ENCODE data around the gene ACBD4. TPM values are rescaled to one million over a fixed set of nuclear protein-coding genes. Genes with fewer than 3 reads are reported as not detected.

The ACBD4 gene
- total and polyA plus RNA-seq, 7 experiments from 2014 or later: 12.3 to 59.5 (median 19.8) TPM

DNA sequence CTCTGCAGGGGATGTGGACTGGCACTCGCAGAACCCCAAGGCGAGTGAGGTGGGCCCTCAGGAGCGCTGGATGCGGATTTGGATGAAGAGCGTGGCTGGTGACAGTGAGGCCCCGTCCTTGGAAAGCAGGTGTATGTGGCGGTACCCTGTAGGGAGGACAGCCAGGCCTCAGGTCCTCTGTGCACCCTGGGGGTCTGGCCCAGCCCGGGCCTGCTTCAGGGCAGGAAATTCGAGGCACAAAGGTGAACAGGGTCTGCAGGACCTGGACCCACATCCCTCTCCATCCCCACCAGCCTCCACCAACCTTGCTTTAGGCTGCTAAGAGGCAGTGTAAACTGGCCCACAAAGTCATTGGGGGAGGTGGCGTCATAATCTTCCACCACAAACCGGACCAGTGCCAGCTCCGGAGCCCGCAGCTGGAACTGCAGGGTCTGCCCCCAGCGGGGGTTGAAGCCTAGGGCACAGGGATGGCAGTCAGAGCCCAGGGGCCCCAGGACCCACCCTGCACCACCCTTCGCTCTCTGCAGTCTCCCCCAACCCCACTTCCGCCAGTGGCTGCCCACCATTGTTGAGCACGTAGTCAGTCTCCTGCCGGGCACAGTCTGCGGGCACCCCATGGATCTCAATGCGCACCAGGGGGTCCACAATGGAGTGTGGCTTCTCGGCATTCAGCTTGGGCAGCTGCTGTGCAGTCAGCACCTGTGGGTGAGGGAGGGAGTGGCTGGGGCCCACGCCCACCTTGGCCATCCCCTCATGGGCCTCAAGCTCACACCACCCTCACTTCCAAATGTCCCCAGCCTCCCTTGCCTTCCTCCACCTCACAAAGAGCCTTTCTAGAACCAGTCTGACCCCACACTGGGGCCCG is 22.7 kb upstream of the ACBD4 start:
- POLR2A ChIA-PET: no interaction called here
- peaks cover 0 to 12% (median 0%) of the 10 kb centered on the region in 3 experiments for H3K36me3 ChIP-seq (ENCODE audit: control insufficient read depth in 2 of 3, insufficient read depth in 3 of 3, low read length in 3 of 3)
- H3K27ac ChIP-seq (ENCODE audit: low read depth, low read length): no peak overlapping the region
- Mint-ChIP-seq H3K27me3 (no peaks in the 10 kb centered on the region), H3K36me3 (peaks cover 0 to 4% (median 1%) of the 10 kb centered on the region in 5 donors), H3K4me1 (no peaks in the 10 kb centered on the region), H3K9me3 (no peaks in the 10 kb centered on the region), H3K27ac (no peak overlapping the region), H3K4me3 (no peak overlapping the region)
- no peaks in the 10 kb centered on the region for H3K4me1 ChIP-seq (ENCODE audit: control insufficient read depth in 2 of 2, insufficient read depth in 2 of 2, low read length in 2 of 2)
- CTCF ChIA-PET: no interaction called here
- no peak for DNase-seq
- no peaks in the 10 kb centered on the region for H3K9me3 ChIP-seq (ENCODE audit: control insufficient read depth in 2 of 3, low read length in 3 of 3)
- H3K4me3 ChIP-seq (ENCODE audit: low read length): no peak overlapping the region
- intact Hi-C loops (cut with micrococcal nuclease): no loop called here
- no peaks in the 10 kb centered on the region for H3K27me3 ChIP-seq (ENCODE audit: control insufficient read depth in 2 of 2, insufficient read depth in 2 of 2, low read length in 2 of 2)
- no peak for ATAC-seq

DNA sequence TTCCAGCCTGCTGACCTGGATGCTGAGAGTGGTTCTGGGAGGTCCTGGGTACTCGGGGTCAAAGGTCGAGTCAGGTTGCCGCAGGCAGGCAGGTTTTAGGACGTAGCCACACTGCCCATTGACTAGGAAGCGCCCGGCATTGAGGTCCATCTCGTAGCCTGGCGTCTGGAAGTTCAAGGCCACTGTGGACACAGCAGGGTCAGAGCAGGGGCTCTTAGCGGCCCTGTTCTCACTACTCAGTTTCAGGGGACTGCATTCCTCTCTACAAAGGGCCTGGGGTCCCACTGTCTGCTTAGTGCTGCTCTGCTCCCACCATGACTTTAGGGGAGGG is 22.1 kb upstream of the ACBD4 start:
- Histone ChIP-seq H3K36me3 (ENCODE audit: control insufficient read depth in 2 of 3, insufficient read depth in 3 of 3, low read length in 3 of 3) (peaks cover 0 to 6% (median 0%) of the 10 kb centered on the region in 3 experiments), H3K27me3 (ENCODE audit: control insufficient read depth in 2 of 2, insufficient read depth in 2 of 2, low read length in 2 of 2) (no peaks in the 10 kb centered on the region), H3K4me1 (ENCODE audit: control insufficient read depth in 2 of 2, insufficient read depth in 2 of 2, low read length in 2 of 2) (no peaks in the 10 kb centered on the region), H3K4me3 (ENCODE audit: low read length) (no peak overlapping the region), H3K27ac (ENCODE audit: low read depth, low read length) (no peak overlapping the region), H3K9me3 (ENCODE audit: control insufficient read depth in 2 of 3, low read length in 3 of 3) (no peaks in the 10 kb centered on the region)
- no peak overlapping the region for H3K4me3 Mint-ChIP-seq
- DNase-seq (no peak), ATAC-seq (no peak)
- no peaks in the 10 kb centered on the region for H3K9me3 Mint-ChIP-seq
- H3K36me3 Mint-ChIP-seq: no peaks in the 10 kb centered on the region
- no peaks in the 10 kb centered on the region for H3K4me1 Mint-ChIP-seq
- H3K27me3 Mint-ChIP-seq: no peaks in the 10 kb centered on the region
- H3K27ac Mint-ChIP-seq: no peak overlapping the region
- POLR2A ChIA-PET: no interaction called here
- intact Hi-C loops (cut with micrococcal nuclease): no loop called here
- CTCF ChIA-PET: no interaction called here

DNA sequence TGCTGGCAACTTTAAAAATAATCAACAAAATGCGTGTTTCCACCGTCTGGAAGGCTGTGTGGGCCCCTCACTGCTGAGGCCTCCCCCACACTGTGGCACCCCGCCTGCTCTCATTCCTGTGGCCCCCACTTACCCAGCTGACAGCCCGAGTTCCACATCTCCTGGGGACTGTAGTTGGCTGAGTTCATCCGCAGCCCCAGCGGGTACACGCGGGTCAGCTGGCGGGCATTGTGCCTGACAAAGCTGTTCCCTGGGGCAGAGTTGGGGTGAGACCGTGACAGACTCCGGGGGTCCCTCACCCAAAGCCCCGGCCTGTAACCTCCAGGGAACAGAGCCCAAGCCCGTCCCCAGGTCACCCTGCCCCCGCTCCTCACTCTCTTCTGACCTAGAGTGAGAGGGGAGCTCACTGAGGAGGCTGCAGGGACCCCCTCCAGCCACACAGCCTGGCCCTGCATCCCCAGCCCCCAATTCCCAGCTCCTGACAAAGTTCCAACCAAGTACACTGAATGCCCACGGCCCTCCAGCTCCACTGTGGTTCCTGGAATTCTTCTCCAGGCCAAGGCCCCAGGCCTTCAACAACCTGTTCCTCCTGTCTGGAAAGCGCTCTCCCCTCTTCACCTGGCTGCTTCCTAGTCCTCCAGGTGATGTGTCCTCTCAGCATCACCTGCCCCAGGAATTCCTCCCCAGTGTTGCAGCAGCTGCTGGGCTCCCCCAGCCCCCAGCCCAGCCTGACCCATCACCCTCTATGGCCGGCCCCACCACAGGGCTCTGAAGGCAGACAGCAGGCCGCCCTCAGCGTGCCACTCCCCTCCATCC is 21.2 kb upstream of the ACBD4 start:
- H3K27me3 Mint-ChIP-seq: no peaks in the 10 kb centered on the region
- H3K36me3 Mint-ChIP-seq: no peaks in the 10 kb centered on the region
- ATAC-seq: no peak
- Histone ChIP-seq H3K4me1 (ENCODE audit: control insufficient read depth in 2 of 2, insufficient read depth in 2 of 2, low read length in 2 of 2) (no peaks in the 10 kb centered on the region), H3K4me3 (ENCODE audit: low read length) (no peak overlapping the region), H3K36me3 (ENCODE audit: control insufficient read depth in 2 of 3, insufficient read depth in 3 of 3, low read length in 3 of 3) (no peaks in the 10 kb centered on the region), H3K9me3 (ENCODE audit: control insufficient read depth in 2 of 3, low read length in 3 of 3) (no peaks in the 10 kb centered on the region), H3K27ac (ENCODE audit: low read depth, low read length) (no peak overlapping the region), H3K27me3 (ENCODE audit: control insufficient read depth in 2 of 2, insufficient read depth in 2 of 2, low read length in 2 of 2) (no peaks in the 10 kb centered on the region)
- no peaks in the 10 kb centered on the region for H3K9me3 Mint-ChIP-seq
- no peak for DNase-seq
- no peak overlapping the region for H3K27ac Mint-ChIP-seq
- no peaks in the 10 kb centered on the region for H3K4me1 Mint-ChIP-seq
- POLR2A ChIA-PET: no interaction called here
- intact Hi-C loops (cut with micrococcal nuclease): no loop called here
- no peak overlapping the region for H3K4me3 Mint-ChIP-seq
- CTCF ChIA-PET: no interaction called here

DNA sequence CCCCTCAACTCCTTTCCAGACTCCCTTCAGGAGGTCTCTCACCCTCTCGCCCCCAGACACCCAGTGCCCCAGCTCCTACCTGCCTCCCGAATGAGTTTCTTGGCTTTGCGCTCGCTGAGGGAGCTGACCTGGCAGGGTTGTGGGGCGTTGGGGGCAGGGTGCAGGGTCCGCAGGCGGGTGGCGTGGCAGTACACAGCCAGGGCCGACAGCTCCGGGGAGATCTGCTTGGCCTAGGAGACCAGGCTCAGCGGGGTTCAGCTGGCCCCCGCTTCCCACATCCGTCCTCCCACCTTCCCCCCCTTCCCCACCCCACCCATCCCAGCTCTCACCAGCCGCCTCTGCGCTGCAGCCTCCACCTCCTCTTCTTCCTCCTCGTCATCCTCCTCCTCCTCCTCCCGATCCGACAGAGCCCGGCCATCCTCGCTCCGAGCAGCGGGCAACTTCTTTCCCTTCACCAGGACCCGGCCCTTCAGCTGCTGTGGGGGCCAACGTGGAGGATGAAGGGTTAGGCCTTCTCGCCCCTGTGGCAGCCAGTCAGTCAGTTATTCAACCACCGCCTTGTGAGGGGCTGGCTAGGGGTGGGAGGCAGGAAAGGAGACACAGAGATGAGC is 20.4 kb upstream of the ACBD4 start:
- intact Hi-C loops (cut with micrococcal nuclease): no loop called here
- H3K27me3 Mint-ChIP-seq: no peaks in the 10 kb centered on the region
- no peaks in the 10 kb centered on the region for H3K9me3 Mint-ChIP-seq
- Histone ChIP-seq H3K27me3 (ENCODE audit: control insufficient read depth in 2 of 2, insufficient read depth in 2 of 2, low read length in 2 of 2) (no peaks in the 10 kb centered on the region), H3K27ac (ENCODE audit: low read depth, low read length) (no peak overlapping the region), H3K9me3 (ENCODE audit: control insufficient read depth in 2 of 3, low read length in 3 of 3) (no peaks in the 10 kb centered on the region), H3K4me3 (ENCODE audit: low read length) (no peak overlapping the region), H3K36me3 (ENCODE audit: control insufficient read depth in 2 of 3, insufficient read depth in 3 of 3, low read length in 3 of 3) (no peaks in the 10 kb centered on the region), H3K4me1 (ENCODE audit: control insufficient read depth in 2 of 2, insufficient read depth in 2 of 2, low read length in 2 of 2) (no peaks in the 10 kb centered on the region)
- CTCF ChIA-PET: interaction anchor here (1.1 kb wide), 1 partner anchor 20 kb away, joined by 3 read pairs; the partner anchor contains the start of gene ACBD4
- no peaks in the 10 kb centered on the region for H3K36me3 Mint-ChIP-seq
- no peak overlapping the region for H3K4me3 Mint-ChIP-seq
- H3K27ac Mint-ChIP-seq: no peak overlapping the region
- DNase-seq (no peak), ATAC-seq (no peak)
- H3K4me1 Mint-ChIP-seq: no peaks in the 10 kb centered on the region
- POLR2A ChIA-PET: no interaction called here

DNA sequence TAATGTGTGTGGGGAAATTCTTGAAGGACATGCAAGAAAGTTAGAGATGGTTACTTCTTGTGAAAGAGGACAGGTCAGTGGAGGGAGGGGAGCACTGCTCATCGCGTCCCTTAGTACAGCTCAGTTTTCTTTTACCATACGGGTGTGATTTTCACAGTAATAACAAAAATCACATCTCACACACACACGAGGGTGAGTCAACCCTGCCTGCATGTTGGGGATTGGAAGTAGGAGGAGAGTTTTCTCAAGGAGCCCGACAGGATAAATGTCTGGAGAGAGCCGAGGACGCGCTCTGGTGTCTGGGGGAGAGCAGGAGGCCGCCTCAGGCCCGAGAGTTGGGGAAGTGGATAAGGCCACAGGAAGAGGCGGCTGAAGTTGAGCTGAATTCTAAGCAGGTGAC is 19.6 kb upstream of the ACBD4 start:
- no peaks in the 10 kb centered on the region for H3K9me3 Mint-ChIP-seq
- Histone ChIP-seq H3K4me3 (ENCODE audit: low read length) (no peak overlapping the region), H3K27ac (ENCODE audit: low read depth, low read length) (no peak overlapping the region), H3K36me3 (ENCODE audit: control insufficient read depth in 2 of 3, insufficient read depth in 3 of 3, low read length in 3 of 3) (no peaks in the 10 kb centered on the region), H3K9me3 (ENCODE audit: control insufficient read depth in 2 of 3, low read length in 3 of 3) (no peaks in the 10 kb centered on the region), H3K4me1 (ENCODE audit: control insufficient read depth in 2 of 2, insufficient read depth in 2 of 2, low read length in 2 of 2) (no peaks in the 10 kb centered on the region), H3K27me3 (ENCODE audit: control insufficient read depth in 2 of 2, insufficient read depth in 2 of 2, low read length in 2 of 2) (no peaks in the 10 kb centered on the region)
- ATAC-seq (no peak), DNase-seq (no peak)
- H3K27me3 Mint-ChIP-seq: no peaks in the 10 kb centered on the region
- H3K27ac Mint-ChIP-seq: peak overlapping the region in 1 of 9 donors; percentile 60
- intact Hi-C loops (cut with micrococcal nuclease): no loop called here
- H3K4me1 Mint-ChIP-seq: no peaks in the 10 kb centered on the region
- no peaks in the 10 kb centered on the region for H3K36me3 Mint-ChIP-seq
- no peak overlapping the region for H3K4me3 Mint-ChIP-seq
- CTCF ChIA-PET: interaction anchor here (1.1 kb wide), 1 partner anchor 19 kb away, joined by 3 read pairs; the partner anchor contains the start of gene ACBD4
- POLR2A ChIA-PET: no interaction called here

DNA sequence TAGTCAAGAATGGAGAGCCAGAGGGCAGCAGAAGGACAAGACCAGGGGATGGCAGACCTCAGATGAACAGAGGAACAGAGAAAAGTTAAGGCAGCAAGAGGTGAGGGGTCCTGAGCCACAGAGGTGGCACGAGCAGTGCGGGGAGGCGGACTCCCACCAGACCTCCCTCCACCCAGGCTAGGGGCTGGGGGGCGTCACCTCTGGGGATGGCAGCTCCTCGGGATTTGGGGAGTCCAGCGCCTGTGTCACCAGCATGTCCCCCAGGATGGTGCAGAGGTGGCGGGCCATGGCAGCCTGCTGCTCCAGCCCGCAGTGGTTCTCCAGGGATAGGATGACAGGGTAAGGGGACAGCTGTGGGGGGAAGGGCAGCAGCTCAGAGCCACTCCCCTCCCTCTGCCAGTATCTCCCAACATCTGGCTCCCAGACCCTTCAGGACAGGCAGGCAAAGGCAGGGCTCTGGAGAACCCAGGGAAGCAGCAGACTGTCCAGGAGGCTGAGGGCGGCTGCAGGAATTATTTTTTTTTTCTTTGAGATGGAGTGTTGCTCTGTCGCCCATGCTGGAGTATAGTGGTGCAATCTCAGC is 19.0 kb upstream of the ACBD4 start:
- intact Hi-C loops (cut with micrococcal nuclease): no loop called here
- H3K4me1 Mint-ChIP-seq: peaks cover 0 to 2% (median 0%) of the 10 kb centered on the region in 7 donors
- H3K36me3 ChIP-seq (ENCODE audit: control insufficient read depth in 2 of 3, insufficient read depth in 3 of 3, low read length in 3 of 3): no peaks in the 10 kb centered on the region
- no peak overlapping the region for H3K27ac ChIP-seq (ENCODE audit: low read depth, low read length)
- no peak for ATAC-seq
- H3K4me3 Mint-ChIP-seq: no peak overlapping the region
- H3K27me3 ChIP-seq (ENCODE audit: control insufficient read depth in 2 of 2, insufficient read depth in 2 of 2, low read length in 2 of 2): no peaks in the 10 kb centered on the region
- ChIA-PET POLR2A (interaction anchor here (0.6 kb wide), 1 partner anchor 108 kb away, joined by 3 read pairs; no protein-coding TSS in a partner anchor), CTCF (interaction anchor here (0.5 to 0.6 kb wide), 2 partner anchors 62 to 134 kb away, joined by 3 to 4 read pairs; no protein-coding TSS in a partner anchor)
- H3K27me3 Mint-ChIP-seq: peaks cover 0 to 3% (median 2%) of the 10 kb centered on the region in 5 donors
- DNase-seq: no peak
- peak overlapping the region in 1 of 9 donors; percentile 8 for H3K27ac Mint-ChIP-seq
- H3K4me1 ChIP-seq (ENCODE audit: control insufficient read depth in 2 of 2, insufficient read depth in 2 of 2, low read length in 2 of 2): no peaks in the 10 kb centered on the region
- H3K9me3 ChIP-seq (ENCODE audit: control insufficient read depth in 2 of 3, low read length in 3 of 3): no peaks in the 10 kb centered on the region
- no peaks in the 10 kb centered on the region for H3K9me3 Mint-ChIP-seq
- no peak overlapping the region for H3K4me3 ChIP-seq (ENCODE audit: low read length)
- no peaks in the 10 kb centered on the region for H3K36me3 Mint-ChIP-seq
